ENCODE measurements around the gene KAZN. TPM values are rescaled to one million over a fixed set of nuclear protein-coding genes. Genes with fewer than 3 reads are reported as not detected.

The KAZN gene
- total and polyA plus RNA-seq, 4 donors = 4.4 to 19.3 (median 9.6) TPM

- WGBS, 2 donors = 63 to 70% methylated on average over 11 of the region's 11 CpGs
These were observed 124.9 kb downstream of the KAZN start for GRCh38 chr1:14723401-14723800.

DNA sequence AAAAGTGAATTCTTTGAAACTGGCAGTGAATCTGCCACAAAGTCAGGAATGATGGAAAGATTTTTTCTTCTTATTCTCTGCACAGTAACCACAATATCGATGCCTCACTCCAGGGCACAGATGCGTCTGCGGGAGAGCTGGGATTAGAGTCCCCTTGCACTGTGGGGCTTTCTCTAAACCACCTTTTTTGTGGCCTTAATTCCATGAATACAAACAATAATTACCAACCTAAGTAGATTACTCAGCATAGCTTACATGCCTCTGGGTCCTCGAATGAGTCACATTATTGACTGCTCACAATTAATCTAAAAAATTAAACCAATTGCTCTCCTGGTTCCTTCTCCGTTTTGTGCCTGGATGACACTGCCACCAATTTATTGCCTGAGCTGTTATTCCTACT is 125.8 kb downstream of the KAZN start:
- ATAC-seq (ENCODE audit: low FRiP score) = no peak
- Histone ChIP-seq H3K9me3 (ENCODE audit: control insufficient read depth, low read length) (no peaks in the 10 kb centered on the region), H3K36me3 (ENCODE audit: control insufficient read depth in 1 of 2, insufficient read depth in 2 of 2, low read length in 1 of 2) (no peaks in the 10 kb centered on the region), H3K27ac (ENCODE audit: low read depth in 1 of 2, low read length in 2 of 2) (no peak overlapping the region), H3K27me3 (ENCODE audit: control insufficient read depth in 1 of 2, insufficient read depth in 2 of 2, low read length in 1 of 2) (no peaks in the 10 kb centered on the region), H3K4me1 (ENCODE audit: control insufficient read depth in 1 of 2, insufficient read depth in 2 of 2, low read length in 2 of 2) (no peaks in the 10 kb centered on the region), H3K4me3 (ENCODE audit: low read length in 2 of 2) (no peak overlapping the region)
- intact Hi-C loops (cut with DNase I) = no loop called here
- WGBS, 2 donors = 69 to 72% methylated on average over 5 of the region's 5 CpGs
- no peak for DNase-seq

More at GRCh38 chr1:14723401-14723800, 124.9 kb downstream of the KAZN start:
- no peak overlapping the region for H3K4me3 ChIP-seq (ENCODE audit: low read length in 2 of 2)
- no peaks in the 10 kb centered on the region for H3K27me3 ChIP-seq (ENCODE audit: control insufficient read depth in 1 of 2, insufficient read depth in 2 of 2, low read length in 1 of 2)
- no peaks in the 10 kb centered on the region for H3K4me1 ChIP-seq (ENCODE audit: control insufficient read depth in 1 of 2, insufficient read depth in 2 of 2, low read length in 2 of 2)
- H3K9me3 ChIP-seq (ENCODE audit: control insufficient read depth, low read length) = no peaks in the 10 kb centered on the region
- no peak for ATAC-seq (ENCODE audit: low FRiP score)
- no peaks in the 10 kb centered on the region for H3K36me3 ChIP-seq (ENCODE audit: control insufficient read depth in 1 of 2, insufficient read depth in 2 of 2, low read length in 1 of 2)
- no peak for DNase-seq
- H3K27ac ChIP-seq (ENCODE audit: low read depth in 1 of 2, low read length in 2 of 2) = no peak overlapping the region
- intact Hi-C loops (cut with DNase I) = no loop called here

DNA sequence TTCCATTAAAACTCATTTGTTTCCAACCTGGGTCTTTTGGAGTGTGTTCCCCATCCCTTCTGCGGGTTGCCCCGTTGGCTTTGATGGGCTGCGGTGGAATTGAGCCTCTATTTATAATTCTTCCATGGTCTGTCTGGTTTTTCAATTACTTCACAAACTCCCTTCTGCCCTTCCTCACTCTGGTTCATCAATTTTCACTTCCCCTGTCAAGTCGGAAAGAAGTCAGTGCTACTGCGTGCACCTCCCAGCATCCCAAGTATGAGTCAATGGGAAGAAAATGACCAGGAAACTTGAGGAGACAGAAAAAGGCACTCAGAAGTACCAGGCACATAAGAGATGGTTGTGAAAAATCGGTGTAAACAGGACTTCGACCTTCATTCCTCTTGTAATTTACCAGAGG is 126.2 kb downstream of the KAZN start:
- no peak overlapping the region for H3K4me3 ChIP-seq (ENCODE audit: low read length in 2 of 2)
- DNase-seq (no peak), ATAC-seq (ENCODE audit: low FRiP score) (no peak)
- no peak overlapping the region for H3K27ac ChIP-seq (ENCODE audit: low read depth in 1 of 2, low read length in 2 of 2)
- no peaks in the 10 kb centered on the region for H3K36me3 ChIP-seq (ENCODE audit: control insufficient read depth in 1 of 2, insufficient read depth in 2 of 2, low read length in 1 of 2)
- intact Hi-C loops (cut with DNase I) = no loop called here
- no peaks in the 10 kb centered on the region for H3K4me1 ChIP-seq (ENCODE audit: control insufficient read depth in 1 of 2, insufficient read depth in 2 of 2, low read length in 2 of 2)
- no peaks in the 10 kb centered on the region for H3K27me3 ChIP-seq (ENCODE audit: control insufficient read depth in 1 of 2, insufficient read depth in 2 of 2, low read length in 1 of 2)
- no peaks in the 10 kb centered on the region for H3K9me3 ChIP-seq (ENCODE audit: control insufficient read depth, low read length)
- WGBS, 2 donors = 58 to 64% methylated on average over 7 of the region's 7 CpGs

DNA sequence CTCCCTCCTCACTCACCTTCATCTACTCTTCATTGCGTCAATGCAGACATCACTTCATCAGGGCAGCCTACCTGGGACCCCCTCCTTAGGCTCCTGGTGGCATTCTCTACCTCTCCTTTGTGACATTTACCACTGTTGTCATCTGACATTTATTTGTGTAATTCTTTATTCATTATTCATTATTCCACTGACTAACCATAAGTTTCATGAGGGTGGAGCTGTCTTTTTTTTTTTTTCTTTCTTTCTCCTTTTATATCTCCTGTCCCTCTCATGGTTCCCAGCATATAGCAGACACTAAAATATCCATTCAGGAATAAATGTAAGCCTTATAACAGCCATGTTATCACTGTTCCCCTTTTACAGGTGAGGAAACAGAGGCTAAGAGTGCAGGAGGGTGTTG is 126.8 kb downstream of the KAZN start:
- Histone ChIP-seq H3K4me1 (ENCODE audit: control insufficient read depth in 1 of 2, insufficient read depth in 2 of 2, low read length in 2 of 2) (no peaks in the 10 kb centered on the region), H3K27ac (ENCODE audit: low read depth in 1 of 2, low read length in 2 of 2) (no peak overlapping the region), H3K27me3 (ENCODE audit: control insufficient read depth in 1 of 2, insufficient read depth in 2 of 2, low read length in 1 of 2) (no peaks in the 10 kb centered on the region), H3K4me3 (ENCODE audit: low read length in 2 of 2) (no peak overlapping the region), H3K9me3 (ENCODE audit: control insufficient read depth, low read length) (no peaks in the 10 kb centered on the region), H3K36me3 (ENCODE audit: control insufficient read depth in 1 of 2, insufficient read depth in 2 of 2, low read length in 1 of 2) (no peaks in the 10 kb centered on the region)
- ATAC-seq (ENCODE audit: low FRiP score) (no peak), DNase-seq (no peak)
- WGBS, 2 donors = 97 to 100% methylated on average over 1 of the region's 1 CpG
- intact Hi-C loops (cut with DNase I) = no loop called here

- H3K27ac ChIP-seq (ENCODE audit: low read depth in 1 of 2, low read length in 2 of 2) = no peak overlapping the region
- intact Hi-C loops (cut with DNase I) = no loop called here
- 55% methylated on average over 2 of the region's 2 CpGs for WGBS, 2 donors
- H3K4me3 ChIP-seq (ENCODE audit: low read length in 2 of 2) = no peak overlapping the region
- H3K36me3 ChIP-seq (ENCODE audit: control insufficient read depth in 1 of 2, insufficient read depth in 2 of 2, low read length in 1 of 2) = no peaks in the 10 kb centered on the region
- ATAC-seq (ENCODE audit: low FRiP score) (no peak), DNase-seq (no peak)
- H3K9me3 ChIP-seq (ENCODE audit: control insufficient read depth, low read length) = no peaks in the 10 kb centered on the region
- no peaks in the 10 kb centered on the region for H3K27me3 ChIP-seq (ENCODE audit: control insufficient read depth in 1 of 2, insufficient read depth in 2 of 2, low read length in 1 of 2)
- H3K4me1 ChIP-seq (ENCODE audit: control insufficient read depth in 1 of 2, insufficient read depth in 2 of 2, low read length in 2 of 2) = no peaks in the 10 kb centered on the region
These were observed 127.2 kb downstream of the KAZN start for GRCh38 chr1:14725695-14726094.

DNA sequence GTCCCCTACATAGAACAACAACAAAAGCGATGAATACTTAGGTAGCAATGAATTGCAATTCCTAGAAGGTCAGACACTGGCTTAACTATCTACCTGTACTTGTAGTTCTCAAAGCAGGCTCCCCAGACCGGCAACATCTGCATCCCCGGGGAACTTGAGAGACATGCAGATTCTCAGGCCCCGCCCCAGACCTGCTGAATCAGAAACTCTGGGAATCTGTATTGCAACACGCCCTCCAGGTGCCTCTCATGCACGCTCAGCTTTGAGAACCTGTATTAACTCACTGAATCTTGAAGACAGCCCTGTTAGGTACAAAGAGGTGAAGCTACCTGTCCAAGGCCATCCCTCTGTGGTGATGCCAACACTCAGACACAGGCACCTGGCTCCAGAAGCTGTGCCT is 128.1 kb downstream of the KAZN start:
- WGBS, 2 donors = 83 to 89% methylated on average over 6 of the region's 6 CpGs

GRCh38 chr1:14728516-14728915 is 130.0 kb downstream of the KAZN start:
- H3K9me3 ChIP-seq (ENCODE audit: control insufficient read depth, low read length) = no peaks in the 10 kb centered on the region
- no peaks in the 10 kb centered on the region for H3K27me3 ChIP-seq (ENCODE audit: control insufficient read depth in 1 of 2, insufficient read depth in 2 of 2, low read length in 1 of 2)
- H3K4me3 ChIP-seq (ENCODE audit: low read length in 2 of 2) = no peak overlapping the region
- no peak for DNase-seq
- H3K36me3 ChIP-seq (ENCODE audit: control insufficient read depth in 1 of 2, insufficient read depth in 2 of 2, low read length in 1 of 2) = no peaks in the 10 kb centered on the region
- intact Hi-C loops (cut with DNase I) = no loop called here
- H3K27ac ChIP-seq (ENCODE audit: low read depth in 1 of 2, low read length in 2 of 2) = no peak overlapping the region
- ATAC-seq (ENCODE audit: low FRiP score) = no peak
- WGBS, 2 donors = 93 to 96% methylated on average over 7 of the region's 7 CpGs
- no peaks in the 10 kb centered on the region for H3K4me1 ChIP-seq (ENCODE audit: control insufficient read depth in 1 of 2, insufficient read depth in 2 of 2, low read length in 2 of 2)

More for the DNA sequence above, 128.1 kb downstream of the KAZN start:
- intact Hi-C loops (cut with DNase I) = no loop called here
- Histone ChIP-seq H3K27me3 (ENCODE audit: control insufficient read depth in 1 of 2, insufficient read depth in 2 of 2, low read length in 1 of 2) (no peaks in the 10 kb centered on the region), H3K27ac (ENCODE audit: low read depth in 1 of 2, low read length in 2 of 2) (no peak overlapping the region), H3K9me3 (ENCODE audit: control insufficient read depth, low read length) (no peaks in the 10 kb centered on the region), H3K4me1 (ENCODE audit: control insufficient read depth in 1 of 2, insufficient read depth in 2 of 2, low read length in 2 of 2) (no peaks in the 10 kb centered on the region), H3K36me3 (ENCODE audit: control insufficient read depth in 1 of 2, insufficient read depth in 2 of 2, low read length in 1 of 2) (no peaks in the 10 kb centered on the region), H3K4me3 (ENCODE audit: low read length in 2 of 2) (no peak overlapping the region)
- no peak for DNase-seq
- ATAC-seq (ENCODE audit: low FRiP score) = no peak

GRCh38 chr1:14732728-14733047 is 134.2 kb downstream of the KAZN start:
- intact Hi-C loops (cut with DNase I) = loop anchor here in 1 of 2 donors (10.0 kb wide), 1 partner anchor 638 kb away; no protein-coding TSS in a partner anchor
- no peaks in the 10 kb centered on the region for H3K9me3 ChIP-seq (ENCODE audit: control insufficient read depth, low read length)
- no peak overlapping the region for H3K27ac ChIP-seq (ENCODE audit: low read depth in 1 of 2, low read length in 2 of 2)
- H3K36me3 ChIP-seq (ENCODE audit: control insufficient read depth in 1 of 2, insufficient read depth in 2 of 2, low read length in 1 of 2) = no peaks in the 10 kb centered on the region
- 81 to 82% methylated on average over 5 of the region's 5 CpGs for WGBS, 2 donors
- ATAC-seq (ENCODE audit: low FRiP score) (no peak), DNase-seq (no peak)
- no peaks in the 10 kb centered on the region for H3K4me1 ChIP-seq (ENCODE audit: control insufficient read depth in 1 of 2, insufficient read depth in 2 of 2, low read length in 2 of 2)
- H3K27me3 ChIP-seq (ENCODE audit: control insufficient read depth in 1 of 2, insufficient read depth in 2 of 2, low read length in 1 of 2) = no peaks in the 10 kb centered on the region
- no peak overlapping the region for H3K4me3 ChIP-seq (ENCODE audit: low read length in 2 of 2)

GRCh38 chr1:14733048-14733778 is 134.7 kb downstream of the KAZN start:
- no peak for ATAC-seq (ENCODE audit: low FRiP score)
- Histone ChIP-seq H3K27me3 (ENCODE audit: control insufficient read depth in 1 of 2, insufficient read depth in 2 of 2, low read length in 1 of 2) (no peaks in the 10 kb centered on the region), H3K9me3 (ENCODE audit: control insufficient read depth, low read length) (no peaks in the 10 kb centered on the region), H3K4me3 (ENCODE audit: low read length in 2 of 2) (no peak overlapping the region), H3K36me3 (ENCODE audit: control insufficient read depth in 1 of 2, insufficient read depth in 2 of 2, low read length in 1 of 2) (no peaks in the 10 kb centered on the region), H3K4me1 (ENCODE audit: control insufficient read depth in 1 of 2, insufficient read depth in 2 of 2, low read length in 2 of 2) (no peaks in the 10 kb centered on the region), H3K27ac (ENCODE audit: low read depth in 1 of 2, low read length in 2 of 2) (no peak overlapping the region)
- no peak for DNase-seq
- intact Hi-C loops (cut with DNase I) = loop anchor here in 1 of 2 donors (10.0 kb wide), 1 partner anchor 638 kb away; no protein-coding TSS in a partner anchor
- 67 to 73% methylated on average over 21 of the region's 21 CpGs for WGBS, 2 donors
